ENCODE data around the gene ZNF622. TPM values are rescaled to one million over a fixed set of nuclear protein-coding genes. Genes with fewer than 3 reads are reported as not detected.

Gene ZNF622
- total and polyA plus RNA-seq, 2 of the 13 experiments (the other 11 are each of a cell fraction or from before 2014, with no cell fraction given) = 12.1 to 44.7 TPM

GRCh38 chr5:16457853-16458252, 7.7 kb downstream of the ZNF622 start:
- peaks cover 22% of the 10 kb centered on the region for H3K79me2 ChIP-seq (ENCODE audit: insufficient read depth, low read length)
- no peaks in the 10 kb centered on the region for H3K9me3 ChIP-seq (ENCODE audit: low read length)
- no peak overlapping the region for H3K27ac ChIP-seq (ENCODE audit: extremely low read length, insufficient read depth, low read length)
- H3K4me2 ChIP-seq (ENCODE audit: low read depth, low read length) = no peak overlapping the region
- intact Hi-C loops (cut with micrococcal nuclease; ENCODE audit: unreplicated experiment) (no loop called here), in situ Hi-C loops (cut with HindIII; ENCODE audit: extremely low pct_ligation_motif_present, low pct_unique_long_range_greater_than_20kb) (loop anchor here (5.0 kb wide), 1 partner anchor 296 kb away; no protein-coding TSS in a partner anchor)
- H4K20me1 ChIP-seq (ENCODE audit: insufficient read depth, low read length) = peaks cover 14% of the 10 kb centered on the region
- FAIRE-seq = no peak
- WGBS (ENCODE audit: low lambda C conversion rate) = 89% methylated on average over 1 of the region's 1 CpG
- H3K9ac ChIP-seq (ENCODE audit: insufficient read depth, low read depth, low read length) = no peak overlapping the region
- H3K36me3 ChIP-seq (replicated peaks in 1 of 2; ENCODE audit: control insufficient read depth in 1 of 2, insufficient read depth in 2 of 2, low read length in 2 of 2) = peaks cover 20 to 76% of the 10 kb centered on the region in 2 experiments
- ATAC-seq = no peak
- H3K4me3 ChIP-seq (replicated peaks in 1 of 3; ENCODE audit: insufficient read depth in 1 of 3, low read depth in 2 of 3, low read length in 3 of 3) = no peak overlapping the region
- peaks cover 18% of the 10 kb centered on the region for H3K4me1 ChIP-seq (ENCODE audit: insufficient read depth, low read length)
- no TSS peak for BruUV-seq (replicated peaks)
- DNase-seq (ENCODE audit: low spot score) = no peak
- CTCF ChIA-PET (ENCODE audit: low intra/inter-chr PET ratio, low total read pairs) = no interaction called here
- no peak overlapping the region for H2AFZ ChIP-seq (ENCODE audit: low read length)
- no peaks in the 10 kb centered on the region for H3K27me3 ChIP-seq (ENCODE audit: control insufficient read depth in 1 of 2, insufficient read depth in 2 of 2, low read length in 2 of 2)
- POLR2A ChIA-PET = no interaction called here
- TF ChIP-seq KDM1A (CRISPR knock-in tag; IDR thresholded peaks at IDR 0.05) = no peak
- TF ChIP-seq ZNF124 (CRISPR knock-in tag; IDR thresholded peaks at IDR 0.05) = no peak
- TF ChIP-seq CREB3 (CRISPR knock-in tag; IDR thresholded peaks at IDR 0.05) = no peak
- no peak for TF ChIP-seq MYC (CRISPR knock-in tag; IDR thresholded peaks at IDR 0.05; ENCODE audit: borderline replicate concordance)

GRCh38 chr5:16457451-16457850, 8.1 kb downstream of the ZNF622 start:
- no peak overlapping the region for H3K27ac ChIP-seq (ENCODE audit: extremely low read length, insufficient read depth, low read length)
- TF ChIP-seq ZNF550 (CRISPR knock-in tag; IDR thresholded peaks at IDR 0.05; ENCODE audit: borderline replicate concordance) (no peak), SPEN (CRISPR knock-in tag; IDR thresholded peaks at IDR 0.05; ENCODE audit: low read depth) (no peak)
- no peak overlapping the region for H3K4me3 ChIP-seq (replicated peaks in 1 of 3; ENCODE audit: insufficient read depth in 1 of 3, low read depth in 2 of 3, low read length in 3 of 3)
- H4K20me1 ChIP-seq (ENCODE audit: insufficient read depth, low read length) = peaks cover 14% of the 10 kb centered on the region
- no TSS peak for BruUV-seq (replicated peaks)
- H3K9ac ChIP-seq (ENCODE audit: insufficient read depth, low read depth, low read length) = no peak overlapping the region
- ATAC-seq (no peak; the same call in 2 of the 3 replicates), FAIRE-seq (no peak), DNase-seq (ENCODE audit: low spot score) (no peak)
- POLR2A ChIA-PET = no interaction called here
- H3K9me3 ChIP-seq (ENCODE audit: low read length) = no peaks in the 10 kb centered on the region
- intact Hi-C loops (cut with micrococcal nuclease; ENCODE audit: unreplicated experiment) (no loop called here), in situ Hi-C loops (cut with HindIII; ENCODE audit: extremely low pct_ligation_motif_present, low pct_unique_long_range_greater_than_20kb) (loop anchor here (5.0 kb wide), 1 partner anchor 295 kb away; no protein-coding TSS in a partner anchor)
- peaks cover 14% of the 10 kb centered on the region for H3K4me1 ChIP-seq (ENCODE audit: insufficient read depth, low read length)
- CTCF ChIA-PET (ENCODE audit: low intra/inter-chr PET ratio, low total read pairs) = no interaction called here
- peaks cover 19 to 75% of the 10 kb centered on the region in 2 experiments for H3K36me3 ChIP-seq (replicated peaks in 1 of 2; ENCODE audit: control insufficient read depth in 1 of 2, insufficient read depth in 2 of 2, low read length in 2 of 2)
- no peak overlapping the region for H3K4me2 ChIP-seq (ENCODE audit: low read depth, low read length)
- WGBS (ENCODE audit: low lambda C conversion rate) = 84% methylated on average over 3 of the region's 3 CpGs
- no peak overlapping the region for H2AFZ ChIP-seq (ENCODE audit: low read length)
- H3K27me3 ChIP-seq (ENCODE audit: control insufficient read depth in 1 of 2, insufficient read depth in 2 of 2, low read length in 2 of 2) = no peaks in the 10 kb centered on the region
- peaks cover 19% of the 10 kb centered on the region for H3K79me2 ChIP-seq (ENCODE audit: insufficient read depth, low read length)

Data from HepG2 (cell line).